ENCODE measurements around the gene RASGRP1.

GRCh38 chr15:38518084-38518483, 46.5 kb downstream of the RASGRP1 start:
- no peak for TF ChIP-seq POLR2A (IDR thresholded peaks at IDR 0.05)
- TF ChIP-seq EP300 (IDR thresholded peaks at IDR 0.05): no peak
